TTC549 (cell line): ENCODE data around the gene ENO3.

ENCODE experiments used
- FAIRE-seq: peaks from 2 replicates; lab custom pipeline; 2012; peaks lifted over from hg19 to GRCh38; lab: Jason Lieb, UNC

The ENO3 gene

DNA sequence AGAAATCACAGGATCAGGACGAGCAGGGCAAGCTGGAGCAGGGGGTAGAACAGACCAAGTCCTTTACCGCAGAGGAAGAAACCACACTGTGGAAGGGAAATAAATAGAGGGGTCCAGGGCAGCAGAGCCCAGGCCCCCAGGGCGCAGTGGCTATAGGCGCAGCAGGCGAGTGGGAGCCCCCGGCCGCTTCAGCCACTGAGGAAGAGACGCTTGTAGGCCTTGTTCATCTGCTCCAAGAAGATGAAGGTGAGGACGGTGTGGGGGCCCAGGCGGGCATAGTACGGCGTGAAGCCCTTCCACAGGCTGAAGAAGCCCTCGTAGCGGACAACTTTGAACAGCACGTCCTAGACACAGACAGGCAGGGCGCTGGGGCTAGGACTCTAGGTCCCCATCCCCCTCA is 13.4 kb upstream of the ENO3 start:
- FAIRE-seq = no peak

DNA sequence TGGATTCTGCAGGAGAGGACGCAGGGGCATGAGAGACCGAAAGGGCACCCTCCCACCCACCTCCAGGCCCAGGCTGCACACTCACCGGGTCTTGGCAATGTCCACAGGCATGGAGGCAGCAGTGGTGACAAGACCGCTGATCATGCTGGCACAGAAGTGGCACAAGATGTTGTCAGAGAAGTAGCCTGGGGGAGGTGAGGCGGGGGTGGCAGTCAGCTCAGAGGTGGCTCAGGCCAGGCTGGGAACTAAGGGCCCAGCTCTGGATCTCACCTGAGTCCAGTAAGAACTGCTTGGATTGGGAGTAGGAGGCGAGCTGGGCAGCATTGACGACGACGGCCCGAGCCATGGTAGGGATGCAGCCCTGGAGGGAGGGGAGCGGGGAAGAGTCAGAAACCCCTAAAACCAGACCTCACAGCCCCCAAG is 12.8 kb upstream of the ENO3 start:
- FAIRE-seq = no peak

DNA sequence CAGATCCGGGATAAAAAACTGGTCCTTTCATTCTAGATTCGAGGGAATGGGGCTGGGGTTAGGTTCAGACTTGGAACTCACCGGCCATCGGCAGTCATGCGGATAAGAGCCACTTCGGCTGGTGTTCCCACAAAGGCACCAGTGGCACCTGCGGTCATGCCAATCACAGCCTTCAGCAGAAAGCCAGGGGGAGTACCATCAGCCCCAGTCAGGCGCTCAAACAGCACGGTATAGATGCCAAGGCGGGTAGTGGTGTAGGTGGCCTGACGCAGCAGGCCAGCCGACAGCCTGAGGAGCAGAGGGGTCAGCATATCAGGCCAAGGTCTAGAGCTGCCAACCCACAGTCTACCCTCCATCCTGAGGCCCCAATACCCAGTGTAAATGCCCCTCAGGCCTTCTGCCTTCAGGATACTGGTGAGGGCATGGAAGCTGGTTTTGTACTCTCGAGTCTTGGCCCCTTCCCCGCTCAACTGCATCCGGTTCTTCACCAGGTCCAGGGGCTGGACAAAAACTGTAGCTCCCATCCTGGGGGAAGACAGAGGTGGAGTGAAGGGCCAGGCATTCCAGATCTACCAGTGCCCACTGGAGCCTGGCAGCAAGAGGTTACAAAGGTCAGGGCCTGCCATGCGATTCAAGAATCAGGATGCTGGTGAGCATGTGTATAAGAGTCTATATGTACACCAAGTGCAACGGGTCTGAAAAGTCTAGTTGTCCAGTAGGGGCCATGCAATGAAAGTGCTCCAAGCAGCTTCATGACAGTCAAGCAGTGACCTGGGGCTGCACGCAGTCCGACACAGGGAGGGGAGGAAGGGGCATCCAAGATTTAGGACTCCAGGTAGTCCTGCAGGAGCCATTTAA is 12.0 kb upstream of the ENO3 start:
- no peak for FAIRE-seq

DNA sequence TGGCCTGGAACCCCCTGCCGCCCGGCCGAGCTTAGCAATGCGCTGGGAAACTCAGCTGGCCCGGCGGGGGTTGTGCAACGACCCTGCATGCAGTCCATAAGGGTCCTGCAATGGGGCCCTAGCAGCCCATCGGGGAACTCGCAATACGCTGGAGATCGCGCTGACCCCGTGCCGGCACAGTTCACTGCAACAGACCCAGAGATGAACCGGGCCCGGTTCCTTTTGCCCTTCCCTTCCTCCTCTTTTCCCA is 11.4 kb upstream of the ENO3 start:
- FAIRE-seq = no peak

DNA sequence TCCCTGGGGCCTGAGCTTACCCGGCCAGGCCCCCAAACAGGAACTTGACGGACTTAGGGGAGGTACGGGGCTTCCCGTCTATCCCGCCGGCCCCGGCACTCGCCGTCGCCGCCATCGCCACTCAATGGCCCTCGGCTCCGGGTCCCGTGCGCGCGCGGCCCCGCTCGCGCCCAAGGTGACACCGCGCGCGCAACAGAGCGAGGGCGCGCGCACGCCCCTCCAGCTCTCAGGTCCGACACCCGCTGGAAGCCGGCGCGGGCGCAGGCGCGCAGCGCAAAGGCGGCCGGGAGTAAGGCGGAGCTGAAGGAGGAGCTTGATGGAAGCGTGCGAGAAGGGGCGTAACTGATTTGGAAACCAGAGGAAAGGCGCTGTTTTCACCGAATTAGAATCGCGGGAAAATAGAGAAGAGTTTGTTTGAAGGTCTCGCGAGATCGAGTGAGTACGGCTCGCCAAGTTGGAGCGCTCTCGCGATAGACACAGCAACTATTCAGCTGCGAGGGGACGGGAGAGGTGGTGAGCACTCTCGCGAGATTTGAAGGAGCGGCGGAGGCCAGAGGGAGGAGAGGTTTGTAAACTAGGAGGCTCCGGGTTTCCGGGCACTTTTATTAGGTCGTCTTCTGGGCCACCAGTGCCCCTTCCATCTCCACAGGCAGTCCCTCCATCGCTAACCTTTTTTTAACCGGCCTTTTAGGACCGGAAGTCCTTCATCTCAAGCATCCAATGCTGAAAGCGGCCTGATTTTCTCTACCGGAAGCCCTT is 10.9 kb upstream of the ENO3 start, which contains the start of the genes RNF167 and SLC25A11:
TSS of gene RNF167 (plus strand) at position 473 of the 759 bp plus-strand sequence. CDS start 642 bp downstream, outside the sequence.
TSS of gene SLC25A11 (minus strand) at position 251 of the 759 bp plus-strand sequence. CDS start at position 115, 136 bp downstream.
- FAIRE-seq = peak; percentile 94

DNA sequence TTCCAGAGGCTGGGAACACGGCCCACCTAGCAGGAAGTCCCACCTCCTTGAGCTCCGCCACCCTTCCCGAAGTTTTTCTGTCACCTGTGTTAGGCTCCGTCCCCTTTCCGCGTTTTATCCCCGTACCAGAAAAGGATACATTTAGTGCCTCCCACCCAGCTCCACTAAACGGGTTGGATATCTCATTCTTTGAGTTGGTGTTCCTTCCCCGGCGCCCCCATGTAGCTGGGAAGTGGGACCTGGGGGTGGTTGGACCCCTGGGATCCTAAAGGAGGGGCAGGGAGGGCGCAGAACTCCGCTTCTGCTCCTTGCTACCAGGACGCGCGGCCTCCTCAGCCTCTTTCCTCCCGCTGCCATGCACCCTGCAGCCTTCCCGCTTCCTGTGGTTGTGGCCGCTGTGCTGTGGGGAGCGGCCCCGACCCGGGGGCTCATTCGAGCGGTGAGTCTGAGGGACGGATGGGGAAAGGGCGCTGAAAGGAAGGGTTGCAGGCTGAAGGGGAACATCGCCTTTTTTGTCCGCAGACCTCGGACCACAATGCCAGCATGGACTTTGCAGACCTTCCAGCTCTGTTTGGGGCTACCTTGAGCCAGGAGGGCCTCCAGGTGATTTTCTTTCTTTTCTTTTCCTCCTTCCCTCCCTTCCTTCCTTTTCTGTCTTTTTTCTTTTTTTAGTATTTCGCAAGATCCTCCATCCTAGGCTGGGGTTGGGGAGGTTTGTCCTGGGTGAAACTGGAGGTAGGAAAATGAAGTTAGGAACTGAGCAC is 10.2 kb upstream of the ENO3 start:
- no peak for FAIRE-seq

DNA sequence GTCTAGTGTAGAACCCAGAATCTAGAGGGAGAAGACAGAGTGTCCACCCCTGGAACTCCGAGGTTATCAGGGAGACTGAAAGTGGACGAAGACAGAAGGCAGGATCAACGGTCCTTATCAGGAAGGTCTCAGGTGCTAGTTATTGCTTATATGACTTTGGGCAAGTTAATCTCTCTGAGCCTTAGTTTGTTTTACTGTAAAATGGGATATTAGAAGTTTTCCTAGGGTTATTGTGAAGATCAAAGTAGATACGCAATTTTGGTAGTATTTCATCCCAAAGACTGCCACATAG is 9.7 kb upstream of the ENO3 start:
- no peak for FAIRE-seq

DNA sequence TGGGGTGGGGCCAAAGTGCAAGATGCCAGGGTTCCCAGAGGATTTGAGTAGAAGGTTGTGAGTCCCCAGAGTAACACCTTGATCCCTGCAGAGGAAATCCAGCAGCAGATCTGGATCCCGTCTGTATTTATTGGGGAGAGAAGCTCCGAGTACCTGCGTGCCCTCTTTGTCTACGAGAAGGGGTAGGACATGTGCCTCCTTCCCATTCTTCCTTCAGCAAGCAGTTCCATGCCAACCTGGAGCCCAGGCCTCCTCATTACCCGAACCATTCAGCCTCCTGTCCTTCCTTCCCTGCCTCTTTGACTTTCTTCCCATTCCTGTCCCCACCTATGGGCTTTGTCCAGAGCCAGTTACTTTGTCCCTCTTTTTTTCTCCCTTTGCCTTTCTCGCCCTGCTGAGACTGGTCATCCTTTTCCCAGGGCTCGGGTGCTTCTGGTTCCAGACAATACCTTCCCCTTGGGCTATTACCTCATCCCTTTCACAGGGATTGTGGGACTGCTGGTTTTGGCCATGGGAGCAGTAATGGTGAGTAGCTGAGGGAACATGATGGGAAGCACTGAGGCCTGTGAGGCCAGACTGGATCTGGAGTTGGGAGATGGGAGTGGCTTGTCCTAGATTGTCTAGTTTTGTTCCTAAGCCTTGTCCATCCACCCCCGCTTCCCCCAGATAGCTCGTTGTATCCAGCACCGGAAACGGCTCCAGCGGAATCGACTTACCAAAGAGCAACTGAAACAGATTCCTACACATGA is 8.0 kb upstream of the ENO3 start:
- no peak for FAIRE-seq

DNA sequence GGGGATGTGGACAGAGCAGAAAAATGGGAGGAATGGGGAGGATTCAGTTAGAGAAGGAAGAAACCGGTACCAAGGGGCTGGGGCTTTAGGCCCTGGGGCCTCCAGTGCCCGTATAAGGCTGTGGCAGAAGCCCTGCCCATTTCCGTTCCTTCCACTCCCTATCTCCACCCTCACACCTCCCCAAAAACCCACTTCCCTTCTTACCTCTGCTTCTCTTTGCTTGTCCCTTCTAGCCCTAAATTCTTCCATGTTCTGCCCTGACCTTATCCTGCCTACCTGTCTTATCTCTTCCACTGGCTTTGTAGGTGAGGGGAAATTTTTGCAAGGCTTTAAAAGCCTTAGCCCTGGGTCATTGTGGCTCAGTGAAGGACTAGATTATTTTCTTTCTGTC is 6.8 kb upstream of the ENO3 start:
- FAIRE-seq = no peak

DNA sequence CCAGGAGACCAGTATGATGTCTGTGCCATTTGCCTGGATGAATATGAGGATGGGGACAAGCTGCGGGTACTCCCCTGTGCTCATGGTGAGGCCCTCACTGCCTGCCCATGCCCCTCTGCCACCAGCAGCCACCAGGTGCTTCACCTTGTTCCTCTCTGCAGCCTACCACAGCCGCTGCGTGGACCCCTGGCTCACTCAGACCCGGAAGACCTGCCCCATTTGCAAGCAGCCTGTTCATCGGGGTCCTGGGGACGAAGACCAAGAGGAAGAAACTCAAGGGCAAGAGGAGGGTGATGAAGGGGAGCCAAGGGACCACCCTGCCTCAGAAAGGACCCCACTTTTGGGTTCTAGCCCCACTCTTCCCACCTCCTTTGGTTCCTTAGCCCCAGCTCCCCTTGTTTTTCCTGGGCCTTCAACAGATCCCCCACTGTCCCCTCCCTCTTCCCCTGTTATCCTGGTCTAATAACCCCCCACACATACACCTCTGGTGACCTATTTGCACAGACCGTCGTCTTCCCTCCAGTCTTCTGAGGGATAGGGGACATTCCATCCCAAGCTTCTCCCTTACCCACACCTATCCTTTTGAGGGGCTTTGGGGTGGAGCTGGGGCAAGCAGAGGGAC is 6.3 kb upstream of the ENO3 start:
- FAIRE-seq = no peak

DNA sequence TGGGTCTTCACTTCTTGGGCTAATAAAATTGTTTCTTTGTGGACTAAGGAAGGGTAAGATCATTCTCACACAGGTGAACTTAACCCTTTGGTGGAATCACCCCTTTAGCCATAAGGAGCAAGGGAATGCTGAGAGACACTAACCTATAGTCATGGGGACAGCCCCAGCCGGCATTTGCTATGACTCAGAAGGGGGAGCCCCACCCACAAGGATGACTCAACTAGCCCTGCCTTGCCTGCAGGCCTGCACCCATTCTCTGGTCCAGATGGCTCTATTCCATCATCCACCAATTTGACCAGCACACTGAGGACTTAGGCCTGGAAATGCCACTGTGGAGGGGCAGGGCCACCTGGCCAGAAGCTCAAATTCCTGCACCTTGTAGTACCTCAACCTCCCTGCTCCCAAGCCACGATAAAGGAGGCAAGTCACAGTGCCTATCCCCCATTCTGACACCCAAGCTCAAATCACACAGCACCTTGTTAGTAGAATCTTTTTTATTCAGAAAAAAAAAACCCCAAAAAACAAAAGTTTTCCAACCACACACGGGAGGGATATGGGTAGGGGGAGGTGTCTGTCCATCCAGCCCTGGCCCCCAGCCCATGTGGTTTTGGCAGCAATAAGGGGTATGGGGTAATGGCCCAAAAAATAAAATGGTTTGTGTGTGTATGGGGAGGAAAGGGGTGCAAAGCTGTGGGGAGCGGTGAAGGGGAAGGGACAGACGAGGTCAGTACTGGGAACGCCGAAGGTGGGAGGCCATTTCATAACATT is 5.6 kb upstream of the ENO3 start:
- FAIRE-seq = no peak

DNA sequence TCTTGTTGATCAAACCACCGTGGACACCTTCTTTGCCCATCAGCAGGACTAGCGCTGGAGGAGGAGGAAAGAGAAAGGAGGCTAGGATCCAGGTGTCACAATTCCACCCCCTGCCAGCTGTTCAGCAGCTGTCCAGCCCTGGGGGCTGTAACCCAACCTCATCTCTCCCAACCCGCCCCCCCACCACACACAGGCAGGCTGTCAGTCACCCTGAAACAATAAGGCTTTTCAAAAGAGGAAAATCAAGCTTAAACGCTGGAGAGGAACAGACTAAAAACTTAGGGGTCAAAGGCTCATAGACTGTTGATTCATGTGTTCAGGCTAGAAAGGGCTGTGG is 5.0 kb upstream of the ENO3 start:
- FAIRE-seq = no peak

DNA sequence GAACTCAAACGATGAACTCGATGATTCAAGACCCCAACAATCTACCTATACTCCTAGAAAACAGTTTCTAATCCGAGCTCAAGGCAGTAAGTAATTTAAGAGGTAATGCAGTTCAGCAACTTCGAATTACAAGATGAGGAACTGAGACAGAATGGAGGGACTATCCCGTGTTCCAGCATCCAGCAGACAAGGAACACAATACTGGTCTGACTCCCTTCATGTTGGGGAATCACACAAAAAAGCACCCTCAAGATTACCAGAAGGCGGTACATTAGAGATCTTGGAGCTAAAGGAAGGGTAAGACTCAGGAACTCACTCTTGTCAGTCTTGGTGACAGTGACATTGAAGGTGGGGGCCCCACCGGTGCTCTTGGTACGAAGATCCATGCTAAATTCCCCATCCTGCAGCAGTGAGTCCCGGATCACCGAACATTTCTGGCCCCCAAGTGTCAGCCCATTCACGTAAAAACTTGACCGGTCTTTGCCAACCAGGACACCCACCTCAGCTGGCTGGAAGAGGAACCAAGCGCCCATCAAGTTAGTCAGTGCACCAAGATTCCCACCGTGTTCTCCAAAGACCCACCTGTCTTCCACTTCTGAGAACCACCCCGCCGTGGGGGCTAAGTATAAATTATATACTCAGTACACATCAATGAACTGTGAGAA is 4.5 kb upstream of the ENO3 start:
- FAIRE-seq = no peak

DNA sequence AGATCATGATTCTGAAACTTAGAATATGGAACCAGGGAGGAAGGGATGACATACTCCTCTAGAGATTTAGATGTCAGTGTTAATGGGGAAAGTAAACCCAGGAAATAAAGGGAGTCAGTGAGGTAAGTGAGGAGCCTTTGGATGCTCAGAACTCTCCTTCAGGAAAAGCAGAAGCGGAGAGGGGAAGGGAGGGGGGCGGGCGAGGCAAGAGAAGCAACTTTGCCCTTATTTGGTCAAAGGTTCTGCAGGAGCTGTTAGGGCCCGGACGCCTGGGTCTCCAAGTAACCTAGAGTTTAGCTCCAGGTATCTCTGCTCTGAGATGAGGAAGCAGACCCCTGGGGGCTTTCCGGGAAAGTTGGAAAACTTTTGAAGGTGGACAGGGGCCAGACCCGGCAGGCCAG is 3.9 kb upstream of the ENO3 start:
- no peak for FAIRE-seq

DNA sequence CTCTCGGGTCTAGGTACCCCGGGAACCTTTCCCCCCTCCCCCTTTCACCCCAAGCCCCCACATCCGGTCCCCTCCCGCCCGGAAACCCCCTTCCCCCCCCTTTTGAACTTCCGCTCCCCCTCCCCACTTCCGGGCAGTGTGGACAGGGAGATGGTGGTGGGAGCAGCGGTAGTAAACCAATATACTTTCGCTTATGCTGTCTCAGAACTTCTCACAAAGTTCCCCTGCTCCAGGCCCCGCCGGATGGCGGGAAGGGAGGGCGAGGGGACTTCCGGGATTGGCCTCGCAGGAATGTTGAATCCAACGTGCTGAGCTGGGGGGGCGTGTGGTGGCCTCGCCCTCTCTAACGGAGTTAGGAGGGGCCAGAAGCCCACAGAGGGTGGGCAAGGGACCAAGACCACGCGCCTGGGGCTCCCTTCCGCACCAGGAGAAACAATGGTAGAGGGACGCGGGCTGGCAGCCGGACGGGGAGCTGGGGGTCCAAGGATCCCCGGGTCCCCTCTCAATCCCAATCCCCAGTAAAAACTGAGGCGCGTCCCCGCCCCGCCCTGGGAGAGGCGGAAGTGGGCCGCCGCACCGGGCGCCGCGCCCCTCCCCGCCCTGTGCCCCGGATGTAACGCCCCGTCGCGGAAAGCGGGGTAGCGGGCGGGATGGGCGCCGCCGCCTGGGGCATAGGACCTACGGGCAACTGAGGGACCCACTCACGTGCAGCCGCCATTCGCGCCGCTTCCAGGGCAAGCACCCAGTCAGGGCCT is 3.3 kb upstream of the ENO3 start:
- FAIRE-seq = no peak

DNA sequence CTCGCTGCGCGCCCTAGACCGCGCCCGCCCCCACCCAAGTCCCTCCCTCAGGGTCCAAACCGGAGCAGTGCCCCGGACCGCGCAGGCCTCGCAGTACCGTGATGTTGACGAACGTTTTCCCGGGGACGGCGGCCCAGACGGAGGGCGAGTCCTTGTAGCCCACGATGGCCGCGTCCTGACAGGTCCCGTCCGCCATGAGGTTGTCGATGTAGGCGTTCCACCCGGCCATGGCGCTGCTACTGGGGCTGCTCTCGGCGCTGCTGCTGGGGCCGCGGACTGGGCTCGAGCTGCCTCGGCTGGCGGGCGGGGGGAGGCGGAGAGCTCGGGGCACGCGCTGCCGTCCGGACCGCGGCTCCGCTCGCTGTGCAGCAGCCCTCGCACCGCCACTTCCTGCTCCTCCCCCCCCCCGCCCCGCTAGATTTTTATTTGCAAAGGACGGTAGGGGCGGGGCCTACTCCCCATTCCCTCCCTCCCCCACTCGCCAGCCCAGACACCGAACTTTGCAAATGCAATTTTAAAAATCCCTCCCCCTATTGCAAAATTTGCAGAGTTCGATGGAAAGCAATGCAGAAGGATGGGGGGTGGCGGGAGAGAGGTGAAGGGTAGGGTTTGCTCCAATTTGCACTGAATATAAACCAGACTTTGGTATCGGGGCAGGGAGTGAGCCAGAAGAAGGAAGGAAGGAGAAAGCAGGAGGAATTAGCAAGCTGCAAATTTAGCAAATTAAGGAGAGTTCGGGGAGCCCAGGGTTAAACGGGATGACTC is 2.6 kb upstream of the ENO3 start, which contains the start of gene PFN1:
TSS of gene PFN1 (minus strand) at position 365 of the 765 bp plus-strand sequence. CDS start at position 229, 136 bp downstream.
- FAIRE-seq = no peak

DNA sequence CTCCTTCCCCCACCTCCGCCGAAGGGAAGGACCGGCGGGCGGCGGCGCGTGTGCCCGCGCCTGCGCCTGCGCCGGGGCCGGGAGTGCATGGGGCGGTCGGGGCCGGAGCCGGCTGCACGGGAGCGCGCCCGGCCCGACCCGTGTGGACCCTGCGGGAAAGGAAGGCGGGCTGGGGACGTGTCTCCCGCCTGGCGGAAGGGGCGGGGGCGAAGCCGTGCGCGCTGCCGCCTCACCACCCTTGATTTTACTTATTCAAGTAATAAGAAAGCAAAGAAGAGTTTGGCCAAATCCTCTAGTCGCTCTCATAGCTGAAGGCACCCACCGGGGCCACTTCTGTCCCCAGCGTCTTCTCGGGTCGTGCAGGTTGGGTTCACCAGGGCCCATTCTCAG is 2.0 kb upstream of the ENO3 start:
- FAIRE-seq = no peak

DNA sequence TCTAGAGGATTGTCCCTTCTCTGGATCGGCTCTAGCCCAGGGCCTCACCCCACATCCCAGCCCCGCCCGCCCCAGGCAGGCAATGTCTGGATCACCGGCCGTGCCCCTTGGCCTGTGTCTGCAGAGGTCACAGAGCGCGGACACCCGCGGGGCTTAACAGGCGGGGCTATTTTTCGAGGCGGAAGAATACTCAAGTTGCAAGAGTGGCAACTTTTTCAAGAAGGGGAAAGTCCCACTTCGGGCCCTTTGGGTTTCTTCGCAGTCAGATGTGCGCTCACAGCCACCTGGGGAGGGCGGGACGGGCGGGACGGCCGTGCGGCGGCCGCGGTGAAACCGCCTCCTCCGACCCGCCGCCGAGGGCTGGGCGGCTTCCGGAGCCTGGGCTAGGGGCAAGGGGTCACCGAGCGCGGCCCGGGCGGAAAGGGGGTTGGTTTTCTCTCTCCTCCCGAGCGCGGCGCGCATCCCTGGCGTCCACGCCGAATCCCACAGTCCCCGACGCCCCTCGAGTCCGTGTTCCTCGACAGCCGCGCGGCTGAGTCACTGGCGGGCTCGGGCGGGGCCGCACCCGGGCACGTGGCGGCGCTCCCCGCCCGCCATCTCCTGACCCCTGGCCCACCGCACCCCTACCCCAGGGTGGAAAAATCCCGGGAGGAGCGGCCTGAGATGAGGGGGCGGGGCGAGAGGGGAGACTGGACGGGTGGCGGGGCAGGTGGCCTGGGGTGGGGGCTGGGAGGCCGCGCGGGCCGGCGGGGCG is 1.4 kb upstream of the ENO3 start:
- no peak for FAIRE-seq
